Measurements from ENCODE around the gene COL26A1. TPM values are rescaled to one million over a fixed set of nuclear protein-coding genes. Genes with fewer than 3 reads are reported as not detected.

COL26A1 gene
- total and polyA plus RNA-seq, 5 experiments from 2014 or later: not detected

DNA sequence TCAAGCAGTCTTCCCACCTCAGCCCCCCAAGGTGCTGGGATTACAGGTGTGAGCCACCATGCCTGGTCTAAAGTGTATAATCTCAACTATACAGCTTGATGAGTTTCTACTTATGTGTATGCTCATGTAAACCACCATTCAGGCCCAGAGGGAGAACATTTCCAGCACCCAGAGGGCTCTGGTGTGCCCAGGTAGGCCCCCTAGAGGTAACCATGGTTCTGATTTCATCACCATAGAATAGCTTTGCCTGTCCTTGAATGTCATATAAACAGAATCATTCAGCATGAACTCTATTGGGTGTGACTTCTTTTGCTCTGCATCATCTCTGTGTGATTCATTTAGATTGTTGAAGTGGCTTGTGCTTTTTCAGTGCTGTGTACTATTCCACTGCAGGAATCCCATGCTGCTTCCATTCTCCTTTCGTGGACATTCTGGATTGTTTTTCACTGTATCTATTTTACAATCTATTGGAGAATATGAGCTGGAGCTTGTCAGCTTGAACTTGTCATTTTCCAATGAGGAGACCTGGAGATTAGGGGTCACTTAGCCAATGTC, 35.2 kb downstream of the COL26A1 start:
- Mint-ChIP-seq H3K4me3 (no peak overlapping the region), H3K36me3 (no peaks in the 10 kb centered on the region), H3K27me3 (peaks cover 1 to 26% (median 5%) of the 10 kb centered on the region in 5 donors), H3K4me1 (peaks cover 6 to 39% (median 21%) of the 10 kb centered on the region in 4 donors), H3K9me3 (no peaks in the 10 kb centered on the region), H3K27ac (peak overlapping the region in 6 of 10 donors; percentile 25 to 74 (median 48))
- ATAC-seq (no peak), DNase-seq (no peak)
- POLR2A ChIA-PET: interaction anchor here (0.6 kb wide), 1 partner anchor 313 kb away, joined by 3 read pairs; the partner anchor contains the start of gene TRIM56

DNA sequence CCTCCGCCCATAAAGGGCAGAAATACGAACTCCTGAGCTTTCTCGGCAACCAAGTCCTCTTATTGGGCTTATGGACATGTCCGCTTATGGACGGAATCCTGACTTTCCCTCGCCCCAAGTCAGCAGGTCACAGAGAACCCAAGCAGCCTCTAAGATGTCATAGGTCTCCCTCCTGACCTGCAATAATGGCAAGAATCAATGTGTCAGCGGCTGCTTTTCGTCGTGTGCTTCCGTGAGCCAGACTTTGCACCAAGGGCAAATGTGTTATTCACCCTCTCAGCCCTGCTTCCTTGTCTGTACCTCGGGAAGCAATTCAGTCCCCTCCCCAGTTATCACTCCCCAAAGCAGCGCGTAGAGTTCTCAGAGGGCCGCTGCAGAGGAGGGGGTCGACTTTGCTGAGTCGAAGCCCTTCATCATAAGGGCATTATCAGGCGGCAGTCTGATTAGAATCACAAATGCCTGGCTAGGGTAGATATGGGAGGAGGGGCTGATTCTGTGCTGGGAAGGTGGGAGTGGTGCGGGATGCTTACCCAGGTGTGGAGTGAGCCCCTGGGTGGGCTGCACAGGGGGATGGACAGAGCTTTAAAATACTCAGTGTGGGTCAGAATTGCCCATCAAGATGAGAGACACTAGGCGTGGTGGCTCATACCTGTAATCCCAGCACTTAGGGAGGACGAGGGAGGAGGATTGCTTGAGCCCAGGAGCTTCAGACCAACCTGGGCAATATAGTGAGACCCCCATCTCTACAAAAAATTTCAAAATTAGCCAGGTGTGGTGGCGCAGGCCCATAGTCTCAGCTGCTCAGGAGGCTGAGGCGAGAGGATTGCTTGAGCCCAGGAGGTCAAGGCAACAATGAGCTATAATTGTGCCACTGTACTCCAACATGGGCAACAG, 36.0 kb downstream of the COL26A1 start:
- Mint-ChIP-seq H3K27ac (no peak overlapping the region), H3K27me3 (peaks cover 1 to 29% (median 6%) of the 10 kb centered on the region in 5 donors), H3K9me3 (no peaks in the 10 kb centered on the region), H3K4me3 (no peak overlapping the region), H3K4me1 (peaks cover 5 to 33% (median 16%) of the 10 kb centered on the region in 4 donors), H3K36me3 (no peaks in the 10 kb centered on the region)
- DNase-seq: no peak
- POLR2A ChIA-PET: no interaction called here
- no peak for ATAC-seq

DNA sequence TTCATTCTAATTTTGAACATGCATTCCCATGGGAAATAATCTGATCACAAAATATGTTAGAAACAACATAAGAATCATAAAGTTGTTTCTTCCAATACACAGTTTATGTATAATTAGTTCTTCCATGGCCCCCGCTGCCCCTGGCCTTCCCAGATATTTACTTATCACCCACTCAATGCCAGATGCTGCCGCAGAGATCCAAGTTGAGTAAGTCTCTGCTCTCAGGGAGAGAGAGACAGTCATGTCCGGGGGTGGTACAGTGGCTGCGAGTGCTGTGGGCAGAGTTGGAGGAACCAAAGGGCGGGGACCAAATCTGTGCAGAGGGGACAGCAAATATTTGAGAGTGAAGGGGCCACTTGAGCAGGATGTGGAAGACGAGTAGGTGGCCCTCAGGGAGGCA, 37.1 kb downstream of the COL26A1 start:
- Mint-ChIP-seq H3K4me3 (no peak overlapping the region), H3K27ac (peak overlapping the region in 1 of 10 donors; percentile 79)
- no peak for ATAC-seq

DNA sequence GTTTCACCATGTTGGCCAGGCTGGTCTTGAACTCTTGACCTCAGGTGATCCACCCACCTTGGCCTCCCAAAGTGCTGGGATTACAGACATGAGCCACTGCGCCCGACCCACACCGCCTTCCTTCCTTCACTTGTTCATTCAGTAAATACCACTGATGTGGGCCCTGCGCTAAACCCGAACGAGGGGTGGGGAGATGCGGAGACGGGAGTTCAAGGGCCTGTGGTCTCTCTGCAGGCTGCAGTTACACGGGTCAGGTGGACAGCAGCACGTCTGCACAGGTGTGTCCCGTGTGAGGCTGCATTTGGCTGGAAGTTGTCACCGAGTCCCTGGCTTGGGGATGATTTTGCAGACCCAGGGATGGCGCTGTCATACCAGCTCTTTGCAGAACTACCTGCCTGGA, 38.1 kb downstream of the COL26A1 start:
- Mint-ChIP-seq H3K27ac (peak overlapping the region in 2 of 10 donors; percentile 9 to 22), H3K27me3 (peaks cover 1 to 29% (median 9%) of the 10 kb centered on the region in 5 donors), H3K9me3 (no peaks in the 10 kb centered on the region), H3K4me3 (no peak overlapping the region), H3K4me1 (peaks cover 5 to 33% (median 12%) of the 10 kb centered on the region in 4 donors), H3K36me3 (no peaks in the 10 kb centered on the region)
- DNase-seq: no peak
- POLR2A ChIA-PET: no interaction called here
- ATAC-seq: no peak

More for the DNA sequence above, 37.1 kb downstream of the COL26A1 start:
- Mint-ChIP-seq H3K4me1 (peaks cover 5 to 33% (median 15%) of the 10 kb centered on the region in 4 donors), H3K27me3 (peaks cover 1 to 29% (median 6%) of the 10 kb centered on the region in 5 donors), H3K9me3 (no peaks in the 10 kb centered on the region), H3K36me3 (no peaks in the 10 kb centered on the region)
- DNase-seq: no peak
- POLR2A ChIA-PET: no interaction called here

DNA sequence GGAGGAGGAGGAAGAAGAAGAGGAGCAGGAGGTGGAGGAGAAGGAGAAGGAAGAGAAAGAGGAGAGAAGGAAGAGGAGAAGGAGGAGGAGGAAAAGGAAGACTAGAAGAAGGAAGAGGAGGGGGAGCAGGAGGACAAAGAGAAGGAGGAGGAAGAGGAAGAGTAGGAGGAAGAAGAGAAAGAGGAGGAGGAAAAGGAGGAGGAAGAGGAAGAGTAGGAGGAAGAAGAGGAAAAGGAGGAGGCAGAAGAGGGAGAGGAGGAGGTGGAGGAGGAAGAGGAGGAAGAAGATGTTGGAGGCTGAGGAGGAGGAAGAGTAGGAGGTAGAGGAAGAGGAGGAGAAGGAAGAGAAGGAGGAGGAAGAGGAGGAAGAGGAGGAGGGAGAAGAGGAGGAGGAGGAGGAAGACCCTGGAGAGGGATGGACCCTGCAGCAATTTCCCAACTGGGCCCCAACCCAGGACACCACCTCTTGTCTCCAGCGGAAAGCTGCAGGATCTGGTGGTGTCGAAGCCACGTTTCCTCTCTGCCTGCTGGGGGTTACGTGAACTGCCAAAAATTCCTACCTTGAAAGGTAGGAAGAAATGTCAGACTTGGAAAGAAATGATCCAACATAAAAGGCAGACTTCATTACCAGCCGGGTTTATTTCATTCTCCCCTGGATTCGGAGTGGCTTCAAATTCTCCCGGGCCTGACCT, 38.9 kb downstream of the COL26A1 start:
- DNase-seq: no peak
- Mint-ChIP-seq H3K27me3 (peaks cover 1 to 29% (median 9%) of the 10 kb centered on the region in 5 donors), H3K27ac (peak overlapping the region in 3 of 10 donors; percentile 14 to 73 (median 22)), H3K4me3 (no peak overlapping the region), H3K4me1 (peaks cover 5 to 27% (median 12%) of the 10 kb centered on the region in 4 donors), H3K36me3 (no peaks in the 10 kb centered on the region), H3K9me3 (no peaks in the 10 kb centered on the region)
- POLR2A ChIA-PET: no interaction called here
- no peak for ATAC-seq

- no peaks in the 10 kb centered on the region for H3K36me3 Mint-ChIP-seq
- H3K4me1 Mint-ChIP-seq: peaks cover 0 to 21% (median 9%) of the 10 kb centered on the region in 4 donors
- H3K9me3 Mint-ChIP-seq: no peaks in the 10 kb centered on the region
- no peak overlapping the region for H3K4me3 Mint-ChIP-seq
- H3K27me3 Mint-ChIP-seq: peaks cover 1 to 29% (median 9%) of the 10 kb centered on the region in 5 donors
- POLR2A ChIA-PET: interaction anchor here (1.1 kb wide), 1 partner anchor 8 kb away, joined by 3 read pairs; no protein-coding TSS in a partner anchor
- DNase-seq (no peak), ATAC-seq (no peak)
- peak overlapping the region in 1 of 10 donors; percentile 14 for H3K27ac Mint-ChIP-seq
Measured at GRCh38 chr7:101402081-101402779, 39.6 kb downstream of the COL26A1 start.

DNA sequence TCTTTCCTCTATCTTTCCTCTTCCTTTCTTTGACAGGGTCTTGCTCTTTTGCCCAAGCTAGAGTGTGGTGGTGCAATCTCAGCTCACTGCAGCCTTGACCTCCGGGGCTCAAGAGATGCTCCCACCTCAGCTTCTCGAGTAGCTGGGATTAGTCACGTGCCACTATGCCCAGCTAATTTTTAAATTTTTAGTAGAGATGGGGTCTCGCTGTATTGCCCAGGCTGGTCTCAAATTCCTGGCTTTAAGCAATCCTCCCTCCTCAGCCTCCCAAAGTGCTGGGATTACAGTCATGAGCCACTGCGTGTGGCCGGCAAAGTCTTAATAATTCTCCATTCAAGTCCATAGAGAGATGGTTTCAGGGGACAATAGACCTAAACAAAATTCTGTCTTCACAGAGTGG, 40.2 kb downstream of the COL26A1 start:
- no peak for DNase-seq
- POLR2A ChIA-PET: interaction anchor here (1.1 kb wide), 1 partner anchor 9 kb away, joined by 3 read pairs; no protein-coding TSS in a partner anchor
- H3K27ac Mint-ChIP-seq: no peak overlapping the region
- H3K36me3 Mint-ChIP-seq: no peaks in the 10 kb centered on the region
- H3K4me1 Mint-ChIP-seq: peaks cover 0 to 15% (median 7%) of the 10 kb centered on the region in 4 donors
- peaks cover 1 to 29% (median 9%) of the 10 kb centered on the region in 5 donors for H3K27me3 Mint-ChIP-seq
- H3K4me3 Mint-ChIP-seq: no peak overlapping the region
- no peak for ATAC-seq
- H3K9me3 Mint-ChIP-seq: peaks cover 0 to 5% (median 0%) of the 10 kb centered on the region in 9 donors

- no peak overlapping the region for H3K4me3 Mint-ChIP-seq
- DNase-seq (no peak), ATAC-seq (no peak)
- peaks cover 0 to 24% (median 9%) of the 10 kb centered on the region in 9 donors for H3K9me3 Mint-ChIP-seq
- H3K36me3 Mint-ChIP-seq: peaks cover 0 to 11% (median 8%) of the 10 kb centered on the region in 3 donors
- POLR2A ChIA-PET: no interaction called here
- H3K4me1 Mint-ChIP-seq: peaks cover 3 to 10% (median 6%) of the 10 kb centered on the region in 4 donors
- H3K27me3 Mint-ChIP-seq: peaks cover 0 to 21% (median 7%) of the 10 kb centered on the region in 5 donors
- peak overlapping the region in 2 of 10 donors; percentile 15 to 68 for H3K27ac Mint-ChIP-seq
Measured at GRCh38 chr7:101405474-101406067, 42.9 kb downstream of the COL26A1 start.

GRCh38 chr7:101410743-101411507, 48.2 kb downstream of the COL26A1 start:
- peak; percentile 18 to 72 (median 49) for DNase-seq
- peak; percentile 59 to 82 for ATAC-seq
- H3K36me3 Mint-ChIP-seq: peaks cover 0 to 11% (median 8%) of the 10 kb centered on the region in 3 donors
- H3K27ac Mint-ChIP-seq: peak overlapping the region in 4 of 10 donors; percentile 38 to 87 (median 76)
- peak overlapping the region in 7 of 10 donors; percentile 40 to 76 (median 67) for H3K4me3 Mint-ChIP-seq
- POLR2A ChIA-PET: interaction anchor here (1.3 to 1.9 kb wide), 2 partner anchors 24 to 47 kb away, joined by 3 to 9 read pairs; no protein-coding TSS in a partner anchor
- H3K4me1 Mint-ChIP-seq: peaks cover 10 to 15% (median 12%) of the 10 kb centered on the region in 4 donors
- peaks cover 0 to 24% (median 9%) of the 10 kb centered on the region in 9 donors for H3K9me3 Mint-ChIP-seq
- H3K27me3 Mint-ChIP-seq: peaks cover 2 to 11% (median 6%) of the 10 kb centered on the region in 5 donors

GRCh38 chr7:101411508-101411874, 48.8 kb downstream of the COL26A1 start:
- POLR2A ChIA-PET: interaction anchor here (1.3 to 1.9 kb wide), 2 partner anchors 25 to 47 kb away, joined by 3 to 9 read pairs; no protein-coding TSS in a partner anchor
- Mint-ChIP-seq H3K9me3 (peaks cover 0 to 24% (median 9%) of the 10 kb centered on the region in 9 donors), H3K27ac (peak overlapping the region in 4 of 10 donors; percentile 38 to 87 (median 76)), H3K36me3 (peaks cover 0 to 11% (median 8%) of the 10 kb centered on the region in 3 donors), H3K4me1 (peaks cover 10 to 15% (median 12%) of the 10 kb centered on the region in 4 donors), H3K27me3 (peaks cover 2 to 11% (median 6%) of the 10 kb centered on the region in 5 donors), H3K4me3 (peak overlapping the region in 7 of 10 donors; percentile 40 to 76 (median 67))
- ATAC-seq: no peak
- DNase-seq: no peak

DNA sequence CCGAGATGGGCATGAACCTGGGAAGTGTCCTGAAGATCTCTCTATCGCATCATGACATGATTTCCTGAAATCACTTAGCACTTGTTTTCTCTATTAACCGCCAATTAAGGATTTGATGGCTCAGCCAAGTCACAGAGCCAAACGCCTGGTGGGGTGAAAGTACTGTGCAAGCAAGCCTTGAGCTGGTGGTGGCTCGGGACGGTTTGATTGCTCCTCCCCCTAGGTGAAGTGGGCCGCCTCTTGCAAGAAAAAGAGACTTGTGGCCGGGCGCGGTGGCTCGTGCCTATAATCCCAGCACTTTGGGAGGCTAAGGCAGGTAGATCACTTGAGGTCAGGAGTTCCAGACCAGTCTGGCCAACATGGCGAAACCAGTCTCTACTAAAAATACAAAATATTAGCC, 50.3 kb downstream of the COL26A1 start:
- Mint-ChIP-seq H3K4me3 (no peak overlapping the region), H3K27me3 (peaks cover 2 to 11% (median 7%) of the 10 kb centered on the region in 5 donors), H3K4me1 (peaks cover 10 to 13% (median 11%) of the 10 kb centered on the region in 4 donors), H3K36me3 (peaks cover 0 to 11% (median 8%) of the 10 kb centered on the region in 3 donors), H3K27ac (peak overlapping the region in 1 of 10 donors; percentile 66), H3K9me3 (peaks cover 0 to 23% (median 9%) of the 10 kb centered on the region in 9 donors)
- DNase-seq: no peak
- POLR2A ChIA-PET: interaction anchor here (0.6 kb wide), 1 partner anchor 45 kb away, joined by 3 read pairs; no protein-coding TSS in a partner anchor
- no peak for ATAC-seq

Measured in naive thymus-derived CD8-positive, alpha-beta T cell (primary cell).